ENCODE results near the gene TMEM245. TPM values are rescaled to one million over a fixed set of nuclear protein-coding genes. Genes with fewer than 3 reads are reported as not detected.
A peak's percentile ranks its signal among the peaks of the same experiment; 100 is the strongest.

The TMEM245 gene
- polyA plus RNA-seq, 2 of the 4 experiments (the other 2 are of a cell fraction) = 44.9 to 88.9 TPM

- ATAC-seq = no peak
- Histone ChIP-seq H3K4me2 (no peak overlapping the region), H3K4me1 (peaks cover 34% of the 10 kb centered on the region), H3K9me3 (no peaks in the 10 kb centered on the region), H3K4me3 (no peak overlapping the region), H3K27ac (no peak overlapping the region)
- TF ChIP-seq HEYL (CRISPR knock-in tag; IDR thresholded peaks at IDR 0.05) (no peak), MAZ (IDR thresholded peaks at IDR 0.05; ENCODE audit: borderline replicate concordance, low read depth, low read length) (no peak), CBX8 (IDR thresholded peaks at IDR 0.05) (no peak), GATA3 (IDR thresholded peaks at IDR 0.05; ENCODE audit: borderline replicate concordance) (no peak), FOXS1 (CRISPR knock-in tag; IDR thresholded peaks at IDR 0.05) (no peak)
- FAIRE-seq = no peak
- ChIA-PET POLR2A (no interaction called here), CTCF (no interaction called here)
- WGBS (ENCODE audit: missing lambda C conversion rate) = 97% methylated on average over 1 of the region's 1 CpG
- DNase-seq (ENCODE audit: low read depth in 1 of 2, low spot score in 1 of 2) = no peak
Observed at GRCh38 chr9:109068764-109069163, 51.0 kb downstream of the TMEM245 start.

GRCh38 chr9:109064963-109065702, 54.6 kb downstream of the TMEM245 start:
- peak overlapping the region; percentile 73 to 81 for H3K27ac ChIP-seq
- peak; percentile 38; the same call in 1 of the 2 replicates for TF ChIP-seq MAX (IDR thresholded peaks at IDR 0.05)
- TF ChIP-seq JUNB (IDR thresholded peaks at IDR 0.05) = peak; percentile 59; the same call in 1 of the 2 replicates
- TF ChIP-seq FOSL2 (IDR thresholded peaks at IDR 0.05) = peak; percentile 54; the same call in 1 of the 2 replicates
- peak; percentile 73 for TF ChIP-seq FOSL2 (CRISPR knock-in tag; IDR thresholded peaks at IDR 0.05)
- no peak for TF ChIP-seq HMGXB4 (CRISPR knock-in tag; IDR thresholded peaks at IDR 0.05; ENCODE audit: borderline replicate concordance)
- 0 out of 4 replicates have a peak, but pooled peaks have one; percentile 20 to 55 for TF ChIP-seq CEBPB (IDR thresholded peaks at IDR 0.05)
- TF ChIP-seq MAZ (IDR thresholded peaks at IDR 0.05; ENCODE audit: borderline replicate concordance, low read depth, low read length) = no peak
- peak; percentile 46 to 65; a peak in 2 of 5 replicates for TF ChIP-seq JUN (IDR thresholded peaks at IDR 0.05)
- TF ChIP-seq GATA3 (IDR thresholded peaks at IDR 0.05; ENCODE audit: borderline replicate concordance) = peak; percentile 92
- TF ChIP-seq EHF (CRISPR knock-in tag; IDR thresholded peaks at IDR 0.05) = no peak
- peak; percentile 50 to 59; a peak in 2 of 5 replicates for TF ChIP-seq EP300 (IDR thresholded peaks at IDR 0.05)

GRCh38 chr9:109063760-109064159, 56.0 kb downstream of the TMEM245 start:
- POLR2A ChIA-PET = no interaction called here
- H3K4me3 ChIP-seq = no peak overlapping the region
- DNase-seq (ENCODE audit: low read depth in 1 of 2, low spot score in 1 of 2) = no peak
- CTCF ChIA-PET = interaction anchor here (0.8 to 1.7 kb wide), 3 partner anchors 15 to 19 kb away, joined by 3 to 8 read pairs (median 4); no protein-coding TSS in a partner anchor
- 54% methylated on average over 2 of the region's 2 CpGs for WGBS (ENCODE audit: missing lambda C conversion rate)
- FAIRE-seq = no peak
- peak overlapping the region; percentile 73 to 81; a peak in 4 of 6 replicates for H3K27ac ChIP-seq
- TF ChIP-seq EP300 (IDR thresholded peaks at IDR 0.05) (no peak), NFE2L2 (conservative IDR thresholded peaks at IDR 0.05; ENCODE audit: low read length) (no peak), RNF2 (IDR thresholded peaks at IDR 0.05; ENCODE audit: borderline replicate concordance, low read depth) (no peak), HOXA7 (CRISPR knock-in tag; IDR thresholded peaks at IDR 0.05) (no peak), CEBPB (IDR thresholded peaks at IDR 0.05) (no peak), NR3C1 (IDR thresholded peaks at IDR 0.05) (no peak), ZNF302 (CRISPR knock-in tag; IDR thresholded peaks at IDR 0.05) (no peak), PHF8 (IDR thresholded peaks at IDR 0.05; ENCODE audit: borderline replicate concordance, low read depth) (no peak), NPAS2 (CRISPR knock-in tag; IDR thresholded peaks at IDR 0.05; ENCODE audit: borderline replicate concordance) (no peak), BHLHE40 (IDR thresholded peaks at IDR 0.05; ENCODE audit: low read depth, low read length) (no peak), GATA3 (IDR thresholded peaks at IDR 0.05; ENCODE audit: borderline replicate concordance) (no peak), TP53 (CRISPR knock-in tag; IDR thresholded peaks at IDR 0.05) (no peak), ESRRA (IDR thresholded peaks at IDR 0.05; ENCODE audit: borderline replicate concordance, low read length) (no peak), HEYL (CRISPR knock-in tag; IDR thresholded peaks at IDR 0.05) (no peak), E2F6 (IDR thresholded peaks at IDR 0.05; ENCODE audit: borderline replicate concordance, low read depth) (no peak), TFCP2L1 (CRISPR knock-in tag; IDR thresholded peaks at IDR 0.05) (no peak), RCOR1 (IDR thresholded peaks at IDR 0.05; ENCODE audit: low read depth, low read length) (no peak), ELK1 (IDR thresholded peaks at IDR 0.05; ENCODE audit: low read depth, low read length) (no peak), PBX3 (IDR thresholded peaks at IDR 0.05) (no peak)
- no peaks in the 10 kb centered on the region for H3K9me3 ChIP-seq
- H3K4me1 ChIP-seq = peaks cover 49% of the 10 kb centered on the region
- peak in 1 of 2 experiments; percentile 57; a peak in 3 of 6 replicates for ATAC-seq
- H3K4me2 ChIP-seq = no peak overlapping the region; the same call in 2 of the 3 replicates

More at GRCh38 chr9:109064963-109065702, 54.6 kb downstream of the TMEM245 start:
- ATAC-seq (peak; percentile 81 to 86), FAIRE-seq (no peak), DNase-seq (ENCODE audit: low read depth in 1 of 2, low spot score in 1 of 2) (peak; percentile 21 to 55)
- H3K4me3 ChIP-seq = no peak overlapping the region
- H3K4me1 ChIP-seq = peaks cover 45% of the 10 kb centered on the region
- CTCF ChIA-PET = interaction anchor here (0.6 kb wide), 1 partner anchor 30 kb away, joined by 4 read pairs; no protein-coding TSS in a partner anchor
- 13% methylated on average over 2 of the region's 2 CpGs for WGBS (ENCODE audit: missing lambda C conversion rate)
- peak overlapping the region; percentile 35 for H3K4me2 ChIP-seq
- H3K9me3 ChIP-seq = no peaks in the 10 kb centered on the region
- POLR2A ChIA-PET = no interaction called here
